Measurements from ENCODE around the gene FHAD1. TPM values are rescaled to one million over a fixed set of nuclear protein-coding genes. Genes with fewer than 3 reads are reported as not detected.
A peak's percentile ranks its signal among the peaks of the same experiment; 100 is the strongest.
"Not testable (repeated sequence)": the region's sequence is repeated elsewhere in the genome, so short reads cannot be mapped to it uniquely, and the experiment has no call there.

The FHAD1 gene
- total RNA-seq, 1 experiment from 2014 or later, result 3.5 TPM

GRCh38 chr1:15428252-15428651 lies 181.2 kb downstream of the FHAD1 start:
- CTCF ChIA-PET, result interaction anchor here (1.3 kb wide), 1 partner anchor 104 kb away, joined by 3 read pairs; no protein-coding TSS in a partner anchor
- H3K27ac ChIP-seq (ENCODE audit: low read depth, low read length); DNase-seq (ENCODE audit: low read depth, low spot score); POLR2A ChIA-PET; H3K9me3 ChIP-seq (ENCODE audit: control insufficient read depth in 1 of 2, insufficient read depth in 1 of 2, low read depth in 1 of 2, low read length in 2 of 2); ATAC-seq; H3K27me3 ChIP-seq (ENCODE audit: insufficient read depth, low read length); H4K20me1 ChIP-seq (ENCODE audit: insufficient read depth); BruUV-seq (replicated peaks); intact Hi-C loops (cut with micrococcal nuclease); RAD21 ChIA-PET (ENCODE audit: low non-redundant PET in 1 of 2, low total read pairs in 2 of 2, uncharacterized antibody in 2 of 2, unreplicated experiment in 2 of 2); H3K9me2 ChIP-seq (ENCODE audit: insufficient read depth); H3K4me2 ChIP-seq (ENCODE audit: low read length); H3K36me3 ChIP-seq (ENCODE audit: control insufficient read depth in 1 of 2, insufficient read depth in 2 of 2, low read length in 2 of 2); H3K9ac ChIP-seq (ENCODE audit: low read length); H2AFZ ChIP-seq (ENCODE audit: low read depth, low read length, poor library complexity, severe bottlenecking); H3K4me3 ChIP-seq (replicated peaks in 1 of 2; ENCODE audit: low read depth in 1 of 2, low read length in 2 of 2): not testable (repeated sequence)
- Histone ChIP-seq H3K4me1 (ENCODE audit: control insufficient read depth in 1 of 2, insufficient read depth in 2 of 2, low read length in 2 of 2) (peaks cover 7 to 72% of the 10 kb centered on the region in 2 experiments; a peak in 3 of 4 replicates), H3K79me2 (ENCODE audit: insufficient read depth, low read length) (peaks cover 18% of the 10 kb centered on the region)

GRCh38 chr1:15428815-15429435 lies 181.9 kb downstream of the FHAD1 start:
- CTCF ChIA-PET, result no interaction called here

More at GRCh38 chr1:15428815-15429435, 181.9 kb downstream of the FHAD1 start:
- no peak overlapping the region for H3K9ac ChIP-seq (ENCODE audit: low read length)
- H3K4me3 ChIP-seq (replicated peaks in 1 of 2; ENCODE audit: low read depth in 1 of 2, low read length in 2 of 2), result no peak overlapping the region
- H3K9me2 ChIP-seq (ENCODE audit: insufficient read depth), result no peaks in the 10 kb centered on the region
- H3K27ac ChIP-seq (ENCODE audit: low read depth, low read length), result no peak overlapping the region
- no peaks in the 10 kb centered on the region for H3K9me3 ChIP-seq (ENCODE audit: control insufficient read depth in 1 of 2, insufficient read depth in 1 of 2, low read depth in 1 of 2, low read length in 2 of 2)
- H4K20me1 ChIP-seq (ENCODE audit: insufficient read depth), result peaks cover 5% of the 10 kb centered on the region; the same call in 1 of the 2 replicates
- intact Hi-C loops (cut with micrococcal nuclease), result no loop called here
- H3K79me2 ChIP-seq (ENCODE audit: insufficient read depth, low read length), result peaks cover 11% of the 10 kb centered on the region
- H2AFZ ChIP-seq (ENCODE audit: low read depth, low read length, poor library complexity, severe bottlenecking), result no peak overlapping the region
- RAD21 ChIA-PET (ENCODE audit: low non-redundant PET in 1 of 2, low total read pairs in 2 of 2, uncharacterized antibody in 2 of 2, unreplicated experiment in 2 of 2), result no interaction called here
- TSS peak; percentile 19 for BruUV-seq (replicated peaks)
- no peak for ATAC-seq
- no peak for TF ChIP-seq SIN3A (IDR thresholded peaks at IDR 0.05; ENCODE audit: low read depth)
- POLR2A ChIA-PET, result no interaction called here
- H3K4me1 ChIP-seq (ENCODE audit: control insufficient read depth in 1 of 2, insufficient read depth in 2 of 2, low read length in 2 of 2), result peaks cover 7 to 69% of the 10 kb centered on the region in 2 experiments; a peak in 3 of 4 replicates
- no peak overlapping the region for H3K4me2 ChIP-seq (ENCODE audit: low read length)
- peaks cover 0 to 5% of the 10 kb centered on the region in 2 experiments; a peak in 1 of 4 replicates for H3K36me3 ChIP-seq (ENCODE audit: control insufficient read depth in 1 of 2, insufficient read depth in 2 of 2, low read length in 2 of 2)
- no peak for DNase-seq (ENCODE audit: low read depth, low spot score)
- no peaks in the 10 kb centered on the region for H3K27me3 ChIP-seq (ENCODE audit: insufficient read depth, low read length)

Data from HCT116 (cell line).